NCI-H226 (cell line): ENCODE measurements around the gene PIAS1.
"Not testable (repeated sequence)": the region's sequence is repeated elsewhere in the genome, so short reads cannot be mapped to it uniquely, and the experiment has no call there.

ENCODE experiments used
- DNase-seq: peaks from one replicate; pipeline ENCODE4 v3.0.0-alpha.2; 2015

PIAS1 gene

GRCh38 chr15:68130851-68131250, 76.7 kb downstream of the PIAS1 start:
- DNase-seq, result no peak

- DNase-seq, result no peak
Observed at GRCh38 chr15:68137096-68137495, 83.0 kb downstream of the PIAS1 start.

GRCh38 chr15:68143129-68143528, 89.0 kb downstream of the PIAS1 start:
- DNase-seq, result no peak

- no peak for DNase-seq
Observed at GRCh38 chr15:68143785-68144184, 89.7 kb downstream of the PIAS1 start.

GRCh38 chr15:68145706-68146105, 91.6 kb downstream of the PIAS1 start:
- no peak for DNase-seq

GRCh38 chr15:68148039-68148438, 93.9 kb downstream of the PIAS1 start:
- DNase-seq, result no peak

- DNase-seq, result no peak
Observed at GRCh38 chr15:68149059-68149458, 94.9 kb downstream of the PIAS1 start.

GRCh38 chr15:68150187-68150586, 96.1 kb downstream of the PIAS1 start:
- no peak for DNase-seq

GRCh38 chr15:68151277-68151676, 97.2 kb downstream of the PIAS1 start:
- no peak for DNase-seq

- no peak for DNase-seq
Observed at GRCh38 chr15:68152342-68152741, 98.2 kb downstream of the PIAS1 start.

GRCh38 chr15:68154923-68155559, 100.9 kb downstream of the PIAS1 start:
- peak; percentile 23 for DNase-seq

GRCh38 chr15:68157074-68157473, 103.0 kb downstream of the PIAS1 start:
- no peak for DNase-seq

- DNase-seq, result no peak
Observed at GRCh38 chr15:68158046-68158628, 104.0 kb downstream of the PIAS1 start.

GRCh38 chr15:68163191-68163590, 109.1 kb downstream of the PIAS1 start:
- DNase-seq, result no peak

- no peak for DNase-seq
Observed at GRCh38 chr15:68166847-68167246, 112.7 kb downstream of the PIAS1 start.

GRCh38 chr15:68172037-68172436, 117.9 kb downstream of the PIAS1 start:
- not testable (repeated sequence) for DNase-seq

- DNase-seq, result no peak
Observed at GRCh38 chr15:68173119-68173518, 119.0 kb downstream of the PIAS1 start.

- DNase-seq, result no peak
Observed at GRCh38 chr15:68175526-68175925, 121.4 kb downstream of the PIAS1 start.

- no peak for DNase-seq
Observed at GRCh38 chr15:68176601-68177000, 122.5 kb downstream of the PIAS1 start.

GRCh38 chr15:68177742-68178141, 123.6 kb downstream of the PIAS1 start:
- DNase-seq, result no peak

- no peak for DNase-seq
Observed at GRCh38 chr15:68183616-68184315, 129.7 kb downstream of the PIAS1 start.

GRCh38 chr15:68184616-68185480, 130.7 kb downstream of the PIAS1 start:
- no peak for DNase-seq

- DNase-seq, result peak; percentile 37
Observed at GRCh38 chr15:68186671-68187397, 132.7 kb downstream of the PIAS1 start.
